HUES6 (cell line): ENCODE results near the gene RPRML.
A peak's percentile ranks its signal among the peaks of the same experiment; 100 is the strongest.
"Not testable (repeated sequence)": the region's sequence is repeated elsewhere in the genome, so short reads cannot be mapped to it uniquely, and the experiment has no call there.

Experiments
- H3K27ac ChIP-seq: 2 replicates; pipeline ENCODE4 v1.7.0; 2013; ENCODE audit warnings: low read depth, mild to moderate bottlenecking, low read length, inconsistent platforms
- H3K27me3 ChIP-seq: 2 replicates; pipeline ENCODE4 v1.6.1; 2013; ENCODE audit warnings: low read length; ENCODE audit not compliant: control insufficient read depth, insufficient read depth
- H3K36me3 ChIP-seq: 2 replicates; pipeline ENCODE4 v1.6.1; 2013; ENCODE audit warnings: low read length; ENCODE audit not compliant: control insufficient read depth, insufficient read depth
- H3K4me1 ChIP-seq: 2 replicates; pipeline ENCODE4 v1.6.1; 2013; ENCODE audit warnings: low read length; ENCODE audit not compliant: control insufficient read depth, insufficient read depth
- H3K4me3 ChIP-seq: 2 replicates; pipeline ENCODE4 v1.5.1; 2013; ENCODE audit warnings: low read depth, low read length
- H3K9ac ChIP-seq: one replicate; pipeline ENCODE4 v1.6.1; 2013; ENCODE audit warnings: mild to moderate bottlenecking, low read length
- H3K9me3 ChIP-seq: 2 replicates; pipeline ENCODE4 v1.6.1; 2013; ENCODE audit warnings: low read depth, low read length; ENCODE audit not compliant: control insufficient read depth, insufficient read depth

Gene RPRML

GRCh38 chr17:46979147-46979863 lies at the start of gene RPRML:
Gene RPRML, minus strand, starts transcription at chr17:46979253. Its CDS starts 246 bp downstream, at chr17:46979007.
- Histone ChIP-seq H3K4me3 (peak within 1 kb of the TSS; percentile 72), H3K9me3 (no peaks in the 10 kb centered on the region), H3K9ac (peak within 1 kb of the TSS; percentile 56), H3K27me3 (peaks cover 54% of the 10 kb centered on the region), H3K36me3 (no peaks in the 10 kb centered on the region), H3K27ac (no peak within 1 kb of the TSS), H3K4me1 (peaks cover 27% of the 10 kb centered on the region)

GRCh38 chr17:47016966-47017365 lies 37.9 kb upstream of the RPRML start:
- H3K4me3 ChIP-seq, H3K36me3 ChIP-seq, H3K9ac ChIP-seq, H3K27me3 ChIP-seq, H3K9me3 ChIP-seq, H3K27ac ChIP-seq, H3K4me1 ChIP-seq: not testable (repeated sequence)

DNA sequence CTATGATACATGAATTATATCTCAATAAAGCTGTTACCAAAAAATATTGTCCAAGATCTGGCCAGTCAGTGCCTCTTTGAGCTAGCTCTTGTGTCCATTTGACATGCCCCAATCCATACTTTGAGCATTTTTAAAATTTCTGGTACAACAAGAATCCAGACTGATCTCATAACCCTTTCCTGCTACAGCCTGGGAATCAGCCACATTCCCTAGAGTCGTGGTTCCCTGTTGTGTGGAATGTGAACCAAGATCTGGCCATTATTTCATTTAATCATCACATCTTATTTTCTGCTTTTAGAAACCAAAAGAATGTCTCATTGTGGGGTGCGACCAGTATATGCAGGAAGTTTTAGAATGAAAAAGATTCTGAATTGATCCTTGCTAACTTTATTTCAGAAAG lies 34.3 kb upstream of the RPRML start:
- H3K27me3 ChIP-seq: no peaks in the 10 kb centered on the region
- no peak overlapping the region for H3K27ac ChIP-seq
- H3K9me3 ChIP-seq: no peaks in the 10 kb centered on the region
- no peaks in the 10 kb centered on the region for H3K36me3 ChIP-seq
- no peak overlapping the region for H3K4me3 ChIP-seq
- no peaks in the 10 kb centered on the region for H3K4me1 ChIP-seq
- H3K9ac ChIP-seq: no peak overlapping the region

GRCh38 chr17:47012457-47012856 lies 33.4 kb upstream of the RPRML start:
- H3K27ac ChIP-seq: no peak overlapping the region
- no peaks in the 10 kb centered on the region for H3K9me3 ChIP-seq
- H3K4me1 ChIP-seq: no peaks in the 10 kb centered on the region
- no peak overlapping the region for H3K4me3 ChIP-seq
- no peaks in the 10 kb centered on the region for H3K36me3 ChIP-seq
- no peak overlapping the region for H3K9ac ChIP-seq
- no peaks in the 10 kb centered on the region for H3K27me3 ChIP-seq

- H3K27ac ChIP-seq: no peak overlapping the region
- no peaks in the 10 kb centered on the region for H3K9me3 ChIP-seq
- no peaks in the 10 kb centered on the region for H3K27me3 ChIP-seq
- H3K36me3 ChIP-seq: no peaks in the 10 kb centered on the region
- no peak overlapping the region for H3K9ac ChIP-seq
- no peak overlapping the region for H3K4me3 ChIP-seq
- no peaks in the 10 kb centered on the region for H3K4me1 ChIP-seq
Observed at GRCh38 chr17:47009759-47010594, 30.9 kb upstream of the RPRML start.

- Histone ChIP-seq H3K9me3 (no peaks in the 10 kb centered on the region), H3K36me3 (no peaks in the 10 kb centered on the region), H3K4me1 (no peaks in the 10 kb centered on the region), H3K9ac (no peak overlapping the region), H3K27me3 (no peaks in the 10 kb centered on the region), H3K27ac (no peak overlapping the region), H3K4me3 (no peak overlapping the region)
Observed at GRCh38 chr17:47004906-47005305, 25.9 kb upstream of the RPRML start.

DNA sequence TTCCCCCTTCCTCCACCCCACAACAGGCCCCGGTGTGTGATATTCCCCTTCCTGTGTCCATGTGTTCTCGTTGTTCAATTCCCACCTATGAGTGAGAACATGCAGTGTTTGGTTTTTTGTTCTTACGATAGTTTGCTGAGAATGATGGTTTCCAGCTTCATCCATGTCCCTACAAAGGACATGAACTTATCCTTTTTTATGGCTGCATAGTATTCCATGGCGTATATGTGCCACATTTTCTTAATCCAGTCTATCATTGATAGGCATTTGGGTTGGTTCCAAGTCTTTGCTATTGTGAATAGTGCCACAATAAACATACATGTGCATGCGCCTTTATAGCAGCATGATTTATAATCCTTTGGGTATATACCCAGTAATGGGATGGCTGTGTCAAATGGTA lies 24.8 kb upstream of the RPRML start:
- H3K36me3 ChIP-seq, H3K27ac ChIP-seq, H3K4me3 ChIP-seq, H3K9me3 ChIP-seq, H3K9ac ChIP-seq, H3K27me3 ChIP-seq, H3K4me1 ChIP-seq: not testable (repeated sequence)

- Histone ChIP-seq H3K9me3 (no peaks in the 10 kb centered on the region), H3K9ac (no peak overlapping the region), H3K27ac (no peak overlapping the region), H3K4me1 (no peaks in the 10 kb centered on the region), H3K36me3 (no peaks in the 10 kb centered on the region), H3K4me3 (no peak overlapping the region), H3K27me3 (no peaks in the 10 kb centered on the region)
Observed at GRCh38 chr17:46995841-46996571, 17.0 kb upstream of the RPRML start.

DNA sequence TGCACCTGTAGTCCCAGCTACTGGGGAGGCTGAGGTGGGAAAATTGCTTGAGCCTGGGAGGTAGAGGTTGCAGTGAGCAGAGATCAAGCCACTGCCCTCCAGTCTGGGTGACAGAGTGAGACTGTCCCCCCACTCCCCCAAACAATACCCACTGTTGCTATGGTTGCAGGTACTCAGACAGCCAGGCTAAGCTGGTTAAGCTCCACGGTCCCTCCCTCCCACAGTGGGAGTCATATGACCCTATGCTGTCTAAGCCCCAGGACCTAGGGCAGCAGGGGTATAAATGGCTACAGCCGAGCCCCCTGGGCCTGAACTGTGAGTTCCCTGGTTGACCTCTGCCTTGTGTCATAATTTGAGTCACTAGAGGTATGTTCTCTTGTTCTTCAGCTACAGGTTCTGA lies 15.9 kb upstream of the RPRML start:
- Histone ChIP-seq H3K4me3 (no peak overlapping the region), H3K9ac (no peak overlapping the region), H3K27ac (no peak overlapping the region), H3K27me3 (no peaks in the 10 kb centered on the region), H3K9me3 (no peaks in the 10 kb centered on the region), H3K4me1 (no peaks in the 10 kb centered on the region), H3K36me3 (no peaks in the 10 kb centered on the region)

DNA sequence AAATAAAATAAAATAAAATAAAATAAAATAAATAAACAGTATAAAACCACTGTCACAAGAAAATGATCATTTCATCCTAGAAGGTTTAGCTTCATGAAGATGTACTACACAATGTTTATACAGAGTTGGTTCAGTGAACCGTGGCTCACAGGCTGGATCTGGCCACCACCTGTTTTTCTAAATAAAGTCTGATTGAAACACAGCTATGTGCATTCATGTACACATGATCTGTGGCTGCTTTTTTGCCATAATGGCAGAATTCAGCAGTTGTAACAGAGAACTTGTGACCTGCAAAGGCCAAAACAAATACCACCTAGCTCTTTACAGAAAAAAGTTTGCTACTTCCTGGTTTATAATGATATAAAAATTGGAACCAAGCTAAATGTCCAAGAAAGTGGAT lies 12.6 kb upstream of the RPRML start:
- Histone ChIP-seq H3K36me3 (no peaks in the 10 kb centered on the region), H3K27me3 (no peaks in the 10 kb centered on the region), H3K4me3 (no peak overlapping the region)

More for the DNA sequence above, 12.6 kb upstream of the RPRML start:
- H3K9ac ChIP-seq: no peak overlapping the region
- no peaks in the 10 kb centered on the region for H3K4me1 ChIP-seq
- H3K9me3 ChIP-seq: no peaks in the 10 kb centered on the region
- H3K27ac ChIP-seq: no peak overlapping the region
